ENCODE data around the gene NT5DC3.

Gene NT5DC3

GRCh38 chr12:103808239-103808880, 32.7 kb downstream of the NT5DC3 start:
- no peak for DNase-seq

GRCh38 chr12:103807561-103808238, 33.3 kb downstream of the NT5DC3 start:
- no peak for DNase-seq

GRCh38 chr12:103806803-103807202, 34.2 kb downstream of the NT5DC3 start:
- DNase-seq: no peak

- no peak for DNase-seq
These were observed 35.2 kb downstream of the NT5DC3 start for GRCh38 chr12:103805655-103806360.

- DNase-seq: no peak
These were observed 37.2 kb downstream of the NT5DC3 start for GRCh38 chr12:103803847-103804246.

GRCh38 chr12:103802586-103802886, 38.5 kb downstream of the NT5DC3 start:
- DNase-seq: no peak

GRCh38 chr12:103801709-103802585, 39.1 kb downstream of the NT5DC3 start:
- no peak for DNase-seq

GRCh38 chr12:103799857-103800771, 40.9 kb downstream of the NT5DC3 start:
- DNase-seq: no peak

GRCh38 chr12:103799504-103799856, 41.6 kb downstream of the NT5DC3 start:
- no peak for DNase-seq

GRCh38 chr12:103798586-103798985, 42.4 kb downstream of the NT5DC3 start:
- no peak for DNase-seq

GRCh38 chr12:103794309-103795213, 46.5 kb downstream of the NT5DC3 start:
- no peak for DNase-seq

GRCh38 chr12:103793512-103794045, 47.5 kb downstream of the NT5DC3 start:
- no peak for DNase-seq

GRCh38 chr12:103793046-103793445, 48.0 kb downstream of the NT5DC3 start:
- DNase-seq: no peak

GRCh38 chr12:103791350-103791920, 49.6 kb downstream of the NT5DC3 start:
- DNase-seq: no peak

GRCh38 chr12:103786201-103786600, 54.8 kb downstream of the NT5DC3 start:
- no peak for DNase-seq

GRCh38 chr12:103785243-103786031, 55.6 kb downstream of the NT5DC3 start:
- no peak for DNase-seq

GRCh38 chr12:103783744-103784664, 57.0 kb downstream of the NT5DC3 start:
- DNase-seq: no peak

GRCh38 chr12:103782399-103782798, 58.6 kb downstream of the NT5DC3 start:
- DNase-seq: no peak

GRCh38 chr12:103780992-103781391, 60.0 kb downstream of the NT5DC3 start:
- DNase-seq: no peak
